Measurements from ENCODE around the gene EVA1C.

Gene EVA1C

GRCh38 chr21:32383812-32384211 lies 28.7 kb upstream of the EVA1C start:
- Histone ChIP-seq H3F3A (ENCODE audit: low read depth) (no peaks in the 10 kb centered on the region), H2AFZ (ENCODE audit: low read length) (no peak overlapping the region), H3K4me1 (ENCODE audit: insufficient read depth, low read length, poor library complexity, severe bottlenecking) (no peaks in the 10 kb centered on the region), H3K4me2 (ENCODE audit: low read depth, low read length, poor library complexity, severe bottlenecking) (no peak overlapping the region), H3K4me3 (ENCODE audit: low read length, poor library complexity, severe bottlenecking) (no peak overlapping the region), H3K36me3 (ENCODE audit: insufficient read depth, low read length) (peaks cover 11% of the 10 kb centered on the region; the same call in 1 of the 2 replicates), H3K27me3 (ENCODE audit: insufficient read depth, low read length, poor library complexity, severe bottlenecking) (no peaks in the 10 kb centered on the region), H3K79me2 (ENCODE audit: insufficient read depth, low read length) (peaks cover 5% of the 10 kb centered on the region; the same call in 1 of the 2 replicates), H3K9me2 (replicated peaks; ENCODE audit: low read depth, low read length) (no peaks in the 10 kb centered on the region), H3K9me3 (ENCODE audit: insufficient read depth, low read depth, low read length) (no peaks in the 10 kb centered on the region), H4K20me1 (ENCODE audit: insufficient read depth, low read length, poor library complexity, severe bottlenecking) (no peaks in the 10 kb centered on the region), H3K9ac (ENCODE audit: low read depth, low read length, poor library complexity, severe bottlenecking) (no peak overlapping the region)
- TF ChIP-seq CTCF (conservative IDR thresholded peaks at IDR 0.05; ENCODE audit: low read length) = peak; percentile 27; the same call in 1 of the 2 replicates
- TF ChIP-seq EZH2phosphoT487 (IDR thresholded peaks at IDR 0.05; ENCODE audit: borderline replicate concordance) = no peak

- no peak overlapping the region for H2AFZ ChIP-seq (ENCODE audit: low read length)
These were observed 26.2 kb upstream of the EVA1C start for GRCh38 chr21:32386195-32386870.

GRCh38 chr21:32387151-32387550 lies 25.4 kb upstream of the EVA1C start:
- no peaks in the 10 kb centered on the region for H3K4me1 ChIP-seq (ENCODE audit: insufficient read depth, low read length, poor library complexity, severe bottlenecking)

More at GRCh38 chr21:32386195-32386870, 26.2 kb upstream of the EVA1C start:
- Histone ChIP-seq H3K9ac (ENCODE audit: low read depth, low read length, poor library complexity, severe bottlenecking) (no peak overlapping the region), H3K4me3 (ENCODE audit: low read length, poor library complexity, severe bottlenecking) (no peak overlapping the region), H3K79me2 (ENCODE audit: insufficient read depth, low read length) (peaks cover 6% of the 10 kb centered on the region; the same call in 1 of the 2 replicates), H3K9me2 (replicated peaks; ENCODE audit: low read depth, low read length) (no peaks in the 10 kb centered on the region), H3F3A (ENCODE audit: low read depth) (no peaks in the 10 kb centered on the region), H3K4me1 (ENCODE audit: insufficient read depth, low read length, poor library complexity, severe bottlenecking) (no peaks in the 10 kb centered on the region), H3K4me2 (ENCODE audit: low read depth, low read length, poor library complexity, severe bottlenecking) (no peak overlapping the region), H3K27me3 (ENCODE audit: insufficient read depth, low read length, poor library complexity, severe bottlenecking) (no peaks in the 10 kb centered on the region), H3K9me3 (ENCODE audit: insufficient read depth, low read depth, low read length) (no peaks in the 10 kb centered on the region), H3K36me3 (ENCODE audit: insufficient read depth, low read length) (peaks cover 11% of the 10 kb centered on the region; the same call in 1 of the 2 replicates), H4K20me1 (ENCODE audit: insufficient read depth, low read length, poor library complexity, severe bottlenecking) (no peaks in the 10 kb centered on the region)
- no peak for TF ChIP-seq CTCF (conservative IDR thresholded peaks at IDR 0.05; ENCODE audit: low read length)
- TF ChIP-seq EZH2phosphoT487 (IDR thresholded peaks at IDR 0.05; ENCODE audit: borderline replicate concordance) = no peak

More at GRCh38 chr21:32387151-32387550, 25.4 kb upstream of the EVA1C start:
- H3K27me3 ChIP-seq (ENCODE audit: insufficient read depth, low read length, poor library complexity, severe bottlenecking) = no peaks in the 10 kb centered on the region
- no peak overlapping the region for H3K9ac ChIP-seq (ENCODE audit: low read depth, low read length, poor library complexity, severe bottlenecking)
- H3K4me2 ChIP-seq (ENCODE audit: low read depth, low read length, poor library complexity, severe bottlenecking) = no peak overlapping the region
- H3K79me2 ChIP-seq (ENCODE audit: insufficient read depth, low read length) = peaks cover 14% of the 10 kb centered on the region; the same call in 1 of the 2 replicates
- no peaks in the 10 kb centered on the region for H3K9me3 ChIP-seq (ENCODE audit: insufficient read depth, low read depth, low read length)
- H2AFZ ChIP-seq (ENCODE audit: low read length) = no peak overlapping the region
- H3K9me2 ChIP-seq (replicated peaks; ENCODE audit: low read depth, low read length) = no peaks in the 10 kb centered on the region
- TF ChIP-seq EZH2phosphoT487 (IDR thresholded peaks at IDR 0.05; ENCODE audit: borderline replicate concordance) = no peak
- no peak for TF ChIP-seq CTCF (conservative IDR thresholded peaks at IDR 0.05; ENCODE audit: low read length)
- no peaks in the 10 kb centered on the region for H3F3A ChIP-seq (ENCODE audit: low read depth)
- H3K4me3 ChIP-seq (ENCODE audit: low read length, poor library complexity, severe bottlenecking) = no peak overlapping the region
- H4K20me1 ChIP-seq (ENCODE audit: insufficient read depth, low read length, poor library complexity, severe bottlenecking) = no peaks in the 10 kb centered on the region
- H3K36me3 ChIP-seq (ENCODE audit: insufficient read depth, low read length) = peaks cover 11% of the 10 kb centered on the region; the same call in 1 of the 2 replicates
